A549 treated with Hydrocortisone at 1 μM for 4 hours (cell line): Measurements from ENCODE around the gene SPRED1. TPM values are rescaled to one million over a fixed set of nuclear protein-coding genes. Genes with fewer than 3 reads are reported as not detected.

Experiments
- total RNA-seq: library from RNA; stranded (reverse); fragments of 200-300 nt; extraction: Qiagen RNA extraction; gene quantifications from 5 replicates; pipeline ENCODE4 v1.2.3, GENCODE V29; 2022

SPRED1 gene
- 7.6 to 9.6 TPM (median 8.2 TPM) in 5 replicates for total RNA-seq

DNA sequence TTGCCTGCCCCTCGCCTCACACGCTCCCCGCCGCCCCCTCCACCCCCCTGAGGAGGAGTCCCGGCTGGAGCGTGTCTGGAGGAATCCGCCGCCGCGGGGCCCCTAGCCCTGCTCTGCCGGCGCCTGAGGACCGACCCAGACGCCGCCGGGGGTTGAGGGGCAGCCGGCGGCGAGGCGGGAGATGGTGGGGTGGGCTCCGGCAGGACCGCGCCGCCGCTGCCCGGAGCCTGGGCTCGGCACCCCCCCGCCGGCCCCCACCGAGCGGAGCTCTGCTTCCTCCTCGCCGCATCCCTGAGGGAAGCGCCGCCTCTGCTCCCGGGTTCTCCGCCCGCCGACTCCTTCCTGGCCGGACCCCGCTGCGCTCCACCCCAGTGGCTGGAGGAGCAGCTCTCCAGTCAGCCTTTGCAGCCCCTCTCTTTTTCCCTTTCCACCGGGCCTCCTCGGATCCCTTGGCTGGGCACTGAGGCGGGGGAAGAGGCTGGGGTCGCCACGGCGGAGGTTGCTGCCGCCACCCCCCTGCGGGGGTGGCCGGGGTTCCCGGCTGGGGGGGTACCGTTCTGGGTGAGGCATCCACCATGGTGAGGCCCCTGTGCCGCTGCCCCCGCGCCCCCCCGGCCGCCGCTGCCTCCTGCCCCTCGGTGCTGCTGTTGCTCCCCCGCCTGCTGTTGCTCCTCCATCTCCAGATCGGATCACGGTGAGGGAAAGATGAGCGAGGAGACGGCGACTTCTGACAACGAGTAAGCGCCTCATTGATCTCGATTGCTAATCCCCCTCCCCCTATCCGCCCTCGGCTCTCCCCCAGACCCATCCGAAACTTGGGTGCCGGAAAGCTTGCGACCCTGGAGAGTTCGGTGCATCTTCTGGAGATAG lies at the start of gene SPRED1:
Gene SPRED1, plus strand, starts transcription at position 356 of the 870 bp plus-strand sequence. Its CDS starts 350 bp downstream, at position 706.

Other genes starting within 250 kb of the SPRED1 start
- gene FAM98B, start 201.3 kb downstream of the SPRED1 start, total RNA-seq, result 8.6 to 13.7 TPM (median 10.4 TPM) in 5 replicates